Measurements from ENCODE around the gene RPS3. TPM values are rescaled to one million over a fixed set of nuclear protein-coding genes. Genes with fewer than 3 reads are reported as not detected.

RPS3 gene
- total and polyA plus RNA-seq, 2 donors (not counting 1 experiment from before 2014, with no cell fraction given), result 3,389 to 3,642 TPM

GRCh38 chr11:75402002-75402773 is 2.9 kb downstream of the RPS3 start:
- Mint-ChIP-seq H3K27me3 (no peaks in the 10 kb centered on the region), H3K27ac (peak overlapping the region; percentile 59), H3K4me1 (peaks cover 46% of the 10 kb centered on the region), H3K9me3 (ENCODE audit: insufficient read depth) (no peaks in the 10 kb centered on the region), H3K4me3 (peak overlapping the region; percentile 68)
- H3K36me3 ChIP-seq (replicated peaks in 1 of 2; ENCODE audit: control extremely low read depth in 1 of 2, control insufficient read depth in 1 of 2, extremely low read depth in 1 of 2, insufficient read depth in 2 of 2, low read length in 1 of 2), result peaks cover 25 to 67% of the 10 kb centered on the region in 2 experiments
- TF ChIP-seq CTCF (IDR thresholded peaks at IDR 0.05), result no peak
- no peak for TF ChIP-seq EZH2 (IDR thresholded peaks at IDR 0.05; ENCODE audit: borderline replicate concordance, insufficient read depth, low read depth, low read length, poor library complexity, severe bottlenecking)
- ChIA-PET POLR2A (no interaction called here), CTCF (no interaction called here)
- no peak overlapping the region for H2AFZ ChIP-seq (ENCODE audit: insufficient read depth, low read depth, low read length, poor library complexity, severe bottlenecking)
- no peaks in the 10 kb centered on the region for H3K27me3 ChIP-seq (replicated peaks in 1 of 4; ENCODE audit: control extremely low read depth in 1 of 4, control insufficient read depth in 3 of 4, insufficient read depth in 4 of 4, low read length in 3 of 4)
- peaks cover 20 to 29% of the 10 kb centered on the region in 2 donors for H3K4me1 ChIP-seq (ENCODE audit: control insufficient read depth in 2 of 2, insufficient read depth in 2 of 2, low read length in 2 of 2)
- peaks cover 64% of the 10 kb centered on the region for H4K20me1 ChIP-seq (ENCODE audit: control insufficient read depth, insufficient read depth, low read length, poor library complexity, severe bottlenecking)
- no peak for DNase-seq
- ATAC-seq (ENCODE audit: low read depth), result no peak
- H3K9ac ChIP-seq (ENCODE audit: low read length), result no peak overlapping the region
- peak overlapping the region; percentile 74 for H3K4me2 ChIP-seq (replicated peaks; ENCODE audit: low read depth, low read length, poor library complexity, severe bottlenecking)
- WGBS (ENCODE audit: insufficient coverage), result 90% methylated on average over 9 of the region's 10 CpGs
- intact Hi-C loops (cut with micrococcal nuclease), result loop anchor here (10.0 kb wide), 1 partner anchor 833 kb away; no protein-coding TSS in a partner anchor
- peak overlapping the region in 1 of 2 donors; percentile 87 for H3K27ac ChIP-seq (ENCODE audit: low read length in 2 of 2)
- peaks cover 22% of the 10 kb centered on the region for H3K79me2 ChIP-seq (ENCODE audit: control insufficient read depth, insufficient read depth, low read length)
- no peaks in the 10 kb centered on the region for H3K9me3 ChIP-seq (ENCODE audit: control extremely low read depth in 1 of 3, control insufficient read depth in 2 of 3, insufficient read depth in 1 of 3, low read length in 2 of 3)
- H3K4me3 ChIP-seq (ENCODE audit: control extremely low read depth in 1 of 5, extremely low read depth in 1 of 5, insufficient read depth in 1 of 5, low read depth in 2 of 5, low read length in 4 of 5), result no peak overlapping the region

DNA sequence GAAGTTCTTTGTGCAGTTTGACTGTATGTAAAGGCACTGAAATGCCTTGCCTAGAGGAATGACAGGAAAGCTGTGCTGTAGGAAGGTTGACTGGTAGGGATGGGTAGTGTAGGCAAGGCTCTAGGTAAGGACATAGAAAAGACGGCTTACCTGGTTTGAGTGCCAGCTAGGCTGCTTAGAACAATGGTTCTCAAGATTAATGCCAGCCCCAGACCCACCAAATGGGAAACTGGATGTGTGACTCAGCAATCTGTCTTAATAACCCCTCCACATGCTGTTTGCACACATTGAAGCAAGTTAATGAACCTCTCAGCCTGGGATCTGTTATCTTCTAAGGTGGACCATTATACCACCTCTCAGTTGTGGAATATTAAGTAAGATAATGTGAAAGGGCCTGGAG is 3.7 kb downstream of the RPS3 start:
- Mint-ChIP-seq H3K27me3 (no peaks in the 10 kb centered on the region), H3K4me1 (peaks cover 49% of the 10 kb centered on the region), H3K9me3 (ENCODE audit: insufficient read depth) (no peaks in the 10 kb centered on the region), H3K4me3 (no peak overlapping the region), H3K27ac (peak overlapping the region; percentile 22)
- Histone ChIP-seq H3K36me3 (replicated peaks in 1 of 2; ENCODE audit: control extremely low read depth in 1 of 2, control insufficient read depth in 1 of 2, extremely low read depth in 1 of 2, insufficient read depth in 2 of 2, low read length in 1 of 2) (peaks cover 25 to 67% of the 10 kb centered on the region in 2 experiments), H3K4me2 (replicated peaks; ENCODE audit: low read depth, low read length, poor library complexity, severe bottlenecking) (no peak overlapping the region), H3K27me3 (replicated peaks in 1 of 4; ENCODE audit: control extremely low read depth in 1 of 4, control insufficient read depth in 3 of 4, insufficient read depth in 4 of 4, low read length in 3 of 4) (no peaks in the 10 kb centered on the region), H3K27ac (ENCODE audit: low read length in 2 of 2) (no peak overlapping the region), H3K9me3 (ENCODE audit: control extremely low read depth in 1 of 3, control insufficient read depth in 2 of 3, insufficient read depth in 1 of 3, low read length in 2 of 3) (no peaks in the 10 kb centered on the region), H3K79me2 (ENCODE audit: control insufficient read depth, insufficient read depth, low read length) (peaks cover 23% of the 10 kb centered on the region), H3K9ac (ENCODE audit: low read length) (no peak overlapping the region), H3K4me1 (ENCODE audit: control insufficient read depth in 2 of 2, insufficient read depth in 2 of 2, low read length in 2 of 2) (peaks cover 20 to 29% of the 10 kb centered on the region in 2 donors), H2AFZ (ENCODE audit: insufficient read depth, low read depth, low read length, poor library complexity, severe bottlenecking) (no peak overlapping the region), H3K4me3 (ENCODE audit: control extremely low read depth in 1 of 5, extremely low read depth in 1 of 5, insufficient read depth in 1 of 5, low read depth in 2 of 5, low read length in 4 of 5) (no peak overlapping the region), H4K20me1 (ENCODE audit: control insufficient read depth, insufficient read depth, low read length, poor library complexity, severe bottlenecking) (peaks cover 71% of the 10 kb centered on the region)
- ATAC-seq (ENCODE audit: low read depth) (no peak), DNase-seq (no peak)
- ChIA-PET POLR2A (no interaction called here), CTCF (interaction anchor here (0.8 to 0.9 kb wide), 2 partner anchors 9 to 130 kb away, joined by 3 read pairs; no protein-coding TSS in a partner anchor)
- TF ChIP-seq EZH2 (IDR thresholded peaks at IDR 0.05; ENCODE audit: borderline replicate concordance, insufficient read depth, low read depth, low read length, poor library complexity, severe bottlenecking) (no peak), CTCF (IDR thresholded peaks at IDR 0.05) (no peak)
- intact Hi-C loops (cut with micrococcal nuclease), result loop anchor here (10.0 kb wide), 1 partner anchor 832 kb away; no protein-coding TSS in a partner anchor
- 100% methylated on average over 1 of the region's 1 CpG for WGBS (ENCODE audit: insufficient coverage)
